CD4-positive, alpha-beta T cell treated with Interleukin-12 subunit alpha and Interleukin-12 subunit beta, for 1 hour (primary cell): Measurements from ENCODE around the gene SOD3.

Experiments used
- DNase-seq: peaks from one replicate; pipeline ENCODE4 v3.0.0-alpha.2; 2020

SOD3 gene

DNA sequence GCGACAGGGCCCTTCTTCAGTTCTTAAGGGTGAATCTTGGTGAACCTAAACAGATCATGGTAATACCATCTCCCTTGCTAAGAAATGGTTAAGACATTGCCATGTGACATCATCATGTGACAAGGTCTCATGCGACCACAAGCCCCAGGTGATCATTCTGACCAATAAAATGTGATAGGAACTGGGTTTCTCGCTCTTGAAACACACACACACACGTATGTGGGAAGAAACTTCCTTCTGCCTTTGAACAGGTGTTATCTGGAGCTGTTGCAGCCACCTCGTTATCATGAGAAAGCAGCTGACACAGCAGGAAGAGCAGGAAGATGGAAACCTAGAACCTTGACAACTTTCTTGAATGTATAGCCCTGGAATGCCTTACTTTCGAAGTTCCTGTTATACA lies 10.2 kb downstream of the SOD3 start:
- no peak for DNase-seq

DNA sequence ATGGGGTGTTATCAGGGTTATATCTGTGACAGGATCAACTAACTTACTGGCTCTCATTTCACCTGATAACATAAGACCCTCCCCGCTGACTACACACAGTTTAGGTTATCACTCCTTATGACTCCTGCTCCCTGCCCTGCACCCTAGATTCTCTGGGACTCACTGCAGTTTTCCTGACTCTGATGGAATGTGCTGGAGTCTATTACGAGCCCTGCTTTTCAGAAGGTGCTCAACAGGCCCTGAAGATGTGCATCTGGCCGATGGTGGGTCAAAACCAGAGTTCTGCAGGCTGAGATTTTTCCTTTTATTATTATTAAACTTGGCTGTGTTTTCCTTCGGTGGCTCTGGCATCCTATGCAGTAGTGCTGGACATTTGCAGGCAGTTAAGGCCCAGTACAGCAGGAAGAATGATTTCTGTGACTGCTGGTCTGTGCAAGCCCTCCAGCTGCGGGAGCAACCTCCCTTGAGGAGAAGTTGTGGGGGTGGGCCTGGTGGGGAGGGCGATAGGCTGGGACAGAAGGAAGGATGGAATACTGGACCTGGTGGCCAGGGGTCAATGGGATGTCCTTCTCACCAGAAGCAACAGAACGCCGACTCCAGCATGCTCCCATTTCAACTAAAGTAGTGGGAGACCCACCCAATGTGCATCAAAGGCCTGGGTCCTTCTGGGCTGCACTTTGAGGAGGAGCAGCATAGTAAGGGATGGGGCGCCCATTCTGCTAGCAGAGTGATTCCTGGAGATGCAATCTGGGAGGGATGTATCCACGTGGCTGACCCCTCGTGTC lies 11.0 kb downstream of the SOD3 start:
- no peak for DNase-seq

DNA sequence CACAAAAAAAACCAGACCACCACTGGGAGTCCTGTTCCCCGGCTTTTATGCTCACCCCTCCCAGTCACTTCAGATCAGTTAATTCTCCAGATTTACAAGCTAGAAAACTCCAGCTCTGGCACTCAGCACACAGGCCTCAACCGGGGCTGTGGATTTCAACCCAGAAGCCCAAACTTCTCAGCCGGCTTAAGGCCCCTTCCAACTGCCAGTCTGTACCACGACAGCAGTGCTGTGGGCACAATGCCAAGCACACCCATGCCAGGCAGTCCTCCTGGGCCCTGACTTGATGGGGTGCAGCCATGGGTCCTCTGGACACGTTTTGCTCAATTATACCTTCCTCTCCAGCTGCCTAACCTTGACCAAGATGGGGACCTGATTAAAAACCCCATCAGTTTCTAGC lies 12.2 kb downstream of the SOD3 start:
- no peak for DNase-seq

DNA sequence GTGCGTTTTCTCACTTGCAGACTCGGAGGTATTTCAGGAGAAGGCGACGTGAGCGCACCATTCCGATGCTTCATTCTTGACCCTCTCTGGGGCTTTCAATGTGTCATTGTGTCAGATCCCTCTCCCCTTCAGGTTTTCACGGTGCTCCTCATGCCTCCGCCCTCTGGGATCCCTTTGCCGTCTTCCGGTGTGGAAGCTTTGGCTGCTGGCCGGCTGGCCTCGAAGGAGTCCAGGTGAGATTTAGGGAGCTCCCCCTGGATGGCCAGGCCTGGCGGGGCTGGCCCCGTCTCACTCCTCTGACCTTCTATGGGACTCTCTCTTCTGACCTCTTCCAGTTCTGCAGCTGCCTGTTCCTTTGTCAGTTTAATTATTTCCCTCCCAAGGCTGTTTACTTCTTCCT lies 12.9 kb downstream of the SOD3 start:
- no peak for DNase-seq

DNA sequence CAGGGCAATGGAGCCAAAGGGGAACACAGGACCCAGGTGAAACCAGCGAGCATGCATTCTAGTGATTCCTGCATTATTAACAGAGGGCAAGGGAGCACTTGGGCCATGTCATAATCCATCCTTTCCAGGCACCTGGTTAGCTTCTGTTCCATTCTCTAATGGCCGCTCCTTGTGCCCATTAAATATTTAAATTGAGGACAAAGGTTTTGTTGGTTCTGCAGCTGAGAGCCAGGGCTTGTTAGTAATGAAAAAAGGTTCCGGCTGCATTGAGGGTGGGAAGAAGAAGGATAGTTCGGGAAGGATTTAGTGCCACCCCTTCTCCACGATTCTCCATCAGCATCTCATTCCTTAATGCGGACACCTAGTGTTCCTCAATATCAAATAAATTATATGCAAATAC lies 13.6 kb downstream of the SOD3 start:
- no peak for DNase-seq

DNA sequence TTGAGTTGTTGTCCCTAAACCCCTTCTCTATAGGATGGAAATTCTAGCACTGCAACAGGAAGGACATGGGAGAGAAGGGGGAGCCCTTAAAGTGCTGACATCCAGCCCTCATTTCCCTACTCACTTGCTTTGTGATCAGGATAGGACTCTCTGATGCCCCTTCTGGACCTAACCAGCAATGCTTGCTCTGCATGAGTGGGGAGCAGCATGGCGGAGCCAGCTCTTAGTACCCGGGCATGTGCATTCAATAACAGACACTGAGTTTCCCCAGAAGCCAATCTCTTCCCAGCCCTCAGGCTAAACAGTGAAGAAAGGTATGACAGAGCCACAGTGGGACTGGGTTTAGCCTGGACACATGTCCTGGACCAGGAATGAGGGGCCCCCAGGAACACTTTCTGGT lies 14.0 kb downstream of the SOD3 start:
- no peak for DNase-seq

DNA sequence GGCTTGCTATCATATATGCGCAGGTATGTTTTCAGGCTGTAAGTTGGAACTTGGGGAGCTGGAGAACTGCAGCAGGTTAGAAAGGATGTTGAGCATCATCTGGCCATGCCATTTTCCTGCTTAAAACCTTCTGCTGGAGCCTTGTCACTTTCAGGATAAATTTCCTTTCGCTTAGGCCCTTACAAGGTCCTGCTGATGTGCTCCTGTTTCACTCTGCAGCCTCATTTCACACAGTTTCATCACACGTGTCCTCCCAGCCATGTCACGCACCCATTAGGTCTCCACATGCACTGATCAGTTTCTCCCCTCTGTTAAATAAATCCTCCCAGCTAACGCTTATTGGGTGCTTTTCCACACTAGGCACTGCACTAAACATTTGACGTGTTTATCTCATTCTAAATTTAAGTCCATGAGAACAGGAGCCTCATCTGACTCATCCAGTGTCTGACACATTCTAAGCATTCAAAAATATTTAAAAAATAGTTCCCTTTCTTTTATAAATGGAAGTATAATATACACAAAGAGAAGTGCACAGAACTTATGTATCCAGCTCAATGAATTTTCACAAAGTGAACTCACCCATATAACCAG lies 14.5 kb downstream of the SOD3 start:
- DNase-seq = no peak

DNA sequence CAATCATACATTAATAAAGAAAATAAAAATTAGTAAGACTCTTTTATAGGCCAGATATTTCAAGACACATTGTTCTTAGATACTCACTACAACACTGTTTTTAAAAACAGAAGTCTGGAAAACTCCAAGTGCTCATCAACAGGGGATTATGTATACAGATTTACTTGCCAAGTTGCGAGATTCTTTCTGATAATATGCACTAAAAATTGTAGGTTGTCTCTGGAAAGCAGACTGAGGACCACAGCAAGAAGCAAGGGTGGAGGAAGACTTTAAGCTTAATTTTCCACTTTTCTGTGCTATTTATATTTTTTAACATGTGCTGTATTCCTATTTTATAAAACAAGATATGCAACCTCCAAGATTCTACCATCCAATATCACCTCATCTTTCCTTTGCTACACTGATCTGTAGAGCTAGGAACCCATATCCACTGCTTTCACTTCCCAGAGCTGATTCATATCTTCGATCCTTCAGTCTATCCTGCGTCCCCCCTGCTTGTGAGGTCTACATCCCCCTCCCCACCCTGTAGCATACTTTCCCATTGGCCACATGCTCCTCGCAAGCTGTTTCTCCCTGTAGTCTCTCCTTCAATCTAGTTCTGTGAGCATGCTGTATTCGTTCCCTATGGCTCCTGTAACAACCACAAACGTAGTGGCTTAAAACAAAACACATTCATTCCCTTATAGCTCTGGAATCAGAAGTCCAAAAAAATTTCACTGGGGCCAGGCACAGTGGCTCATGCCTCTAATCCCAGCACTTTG lies 15.7 kb downstream of the SOD3 start:
- DNase-seq = no peak

DNA sequence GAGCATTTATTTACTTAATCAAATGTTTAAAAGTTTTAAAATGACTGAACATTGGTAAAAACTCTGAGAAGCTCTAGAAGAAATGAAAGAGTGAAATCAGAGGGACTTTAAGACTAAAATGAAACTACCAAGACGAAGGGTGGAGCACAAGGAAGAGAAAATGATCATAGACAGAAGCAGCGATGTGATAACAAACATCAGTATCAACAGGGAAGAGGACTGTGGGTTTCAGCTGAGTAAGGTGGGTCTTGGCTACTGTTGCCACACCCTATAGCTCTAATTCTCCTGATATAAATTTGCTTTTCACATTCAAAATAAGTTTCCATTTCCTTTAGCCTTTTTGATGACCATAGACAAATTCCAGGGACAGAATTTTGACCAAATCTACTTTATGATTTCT lies 18.4 kb downstream of the SOD3 start:
- no peak for DNase-seq

DNA sequence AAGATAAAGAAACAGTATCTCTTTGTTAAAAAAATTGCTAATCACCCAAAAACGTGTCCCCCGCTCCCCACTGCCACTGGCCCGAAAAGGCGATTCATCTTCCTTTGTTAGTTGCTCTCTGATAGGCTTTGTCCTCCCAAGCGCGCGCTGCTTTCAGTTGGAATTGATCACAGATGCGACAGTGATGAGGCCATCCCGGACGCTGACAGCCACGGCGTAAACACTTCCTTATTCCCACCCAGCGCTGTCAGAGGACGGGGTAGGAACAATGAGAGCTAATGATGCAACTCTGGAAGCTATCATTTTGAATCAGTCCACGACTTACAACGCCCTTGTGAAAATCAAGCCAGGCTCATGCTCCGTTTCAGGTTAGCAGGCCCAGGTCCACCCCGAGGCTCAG lies 21.4 kb downstream of the SOD3 start:
- DNase-seq = no peak

DNA sequence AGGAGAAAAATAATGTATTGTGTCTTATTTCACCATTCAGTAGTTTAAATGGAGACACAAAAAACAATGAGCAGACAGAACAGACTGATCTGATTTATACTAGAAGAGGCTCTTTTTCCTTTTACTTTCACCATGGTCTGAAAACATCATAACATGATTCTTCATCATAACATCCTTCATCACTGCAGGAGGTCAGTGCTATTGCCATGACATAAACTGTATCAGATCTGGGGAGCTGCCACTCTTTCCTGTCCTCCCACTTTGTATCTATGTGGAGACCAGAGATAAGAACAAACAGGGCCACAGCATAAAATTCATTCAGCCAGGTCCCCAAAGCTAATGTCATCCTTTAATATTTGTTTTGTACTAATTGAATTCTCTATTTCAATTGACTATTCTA lies 25.2 kb downstream of the SOD3 start:
- no peak for DNase-seq

DNA sequence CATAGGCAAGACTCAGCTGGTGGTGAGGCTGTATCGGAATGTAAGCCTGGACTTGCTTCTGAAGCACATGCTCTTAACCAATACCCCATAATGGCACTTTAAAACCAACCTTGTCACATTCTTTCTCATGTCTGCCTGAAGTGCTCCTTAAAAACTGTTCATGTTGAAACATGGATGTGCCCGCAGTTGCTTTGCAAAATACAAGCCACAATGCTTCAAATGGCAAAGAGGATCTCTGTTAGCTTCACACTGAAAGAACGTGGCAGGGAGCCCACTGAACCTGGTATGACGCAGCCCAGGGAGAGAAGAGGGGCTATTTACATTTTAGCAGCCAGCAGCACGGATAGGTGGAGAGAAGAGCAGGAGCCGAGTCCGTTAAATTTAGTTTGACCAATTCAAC lies 29.3 kb downstream of the SOD3 start:
- no peak for DNase-seq

DNA sequence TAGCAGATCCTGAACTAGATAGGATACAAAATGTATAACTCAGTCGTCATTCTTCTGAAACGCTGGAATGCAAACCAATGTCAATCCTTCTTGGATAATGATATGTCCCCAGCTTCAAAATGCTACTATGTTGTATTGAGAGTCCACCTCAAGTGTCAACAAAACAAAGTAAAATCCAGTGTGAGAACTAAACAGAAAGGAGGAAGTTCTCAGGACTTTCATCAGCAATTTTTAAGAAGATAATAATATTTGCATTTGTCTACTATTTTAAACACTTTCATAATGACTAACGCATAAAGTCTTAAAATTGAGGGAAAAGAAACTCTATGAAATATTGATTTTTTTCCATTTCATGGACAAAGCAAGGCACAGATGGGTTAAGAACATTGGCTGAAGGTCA lies 36.3 kb downstream of the SOD3 start:
- no peak for DNase-seq

DNA sequence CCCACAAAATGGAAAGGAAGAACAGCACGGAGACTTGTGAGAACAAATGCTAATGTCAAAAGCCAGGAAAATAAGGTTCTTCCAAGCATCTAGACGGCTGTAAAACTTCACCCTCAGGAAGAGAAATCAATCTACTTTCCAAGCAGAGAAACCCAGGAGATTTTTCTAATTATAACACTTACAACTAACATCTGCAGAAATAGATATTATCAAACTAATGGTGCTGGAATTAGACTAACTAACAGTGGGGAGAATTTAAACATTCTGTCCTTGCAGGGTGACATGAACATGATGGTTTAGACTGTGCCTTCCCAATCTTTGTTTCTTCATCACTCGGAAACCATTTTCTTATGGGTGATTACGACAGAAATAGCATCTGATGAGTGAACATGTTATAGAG lies 40.3 kb downstream of the SOD3 start:
- DNase-seq = no peak

DNA sequence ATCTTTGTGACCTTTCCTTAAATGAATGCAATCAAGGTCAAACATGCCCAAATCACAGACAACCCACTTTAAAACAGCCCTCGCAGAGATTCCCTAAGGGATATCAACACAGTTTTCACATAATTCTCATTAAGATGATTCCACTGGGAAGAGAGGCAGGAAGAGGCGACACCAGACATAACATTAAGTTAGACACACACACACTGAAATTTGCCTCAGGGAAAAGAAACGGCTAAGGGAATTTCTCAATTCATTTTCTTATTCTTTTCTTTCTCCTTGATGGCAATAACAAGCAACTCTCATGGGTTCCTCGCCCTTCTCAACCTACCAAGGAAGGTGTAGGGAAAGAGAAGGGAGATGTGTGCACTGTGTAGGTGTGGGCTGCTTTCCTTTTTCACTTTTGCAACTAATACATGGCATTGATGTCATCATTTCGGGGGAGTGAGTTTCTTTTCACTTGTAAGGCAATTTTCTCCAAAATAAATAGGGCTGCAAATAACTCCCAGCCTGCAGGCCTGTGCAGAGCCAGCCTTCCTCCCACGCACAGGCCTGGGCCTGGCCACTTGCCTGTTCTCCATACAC lies 41.4 kb downstream of the SOD3 start:
- no peak for DNase-seq

DNA sequence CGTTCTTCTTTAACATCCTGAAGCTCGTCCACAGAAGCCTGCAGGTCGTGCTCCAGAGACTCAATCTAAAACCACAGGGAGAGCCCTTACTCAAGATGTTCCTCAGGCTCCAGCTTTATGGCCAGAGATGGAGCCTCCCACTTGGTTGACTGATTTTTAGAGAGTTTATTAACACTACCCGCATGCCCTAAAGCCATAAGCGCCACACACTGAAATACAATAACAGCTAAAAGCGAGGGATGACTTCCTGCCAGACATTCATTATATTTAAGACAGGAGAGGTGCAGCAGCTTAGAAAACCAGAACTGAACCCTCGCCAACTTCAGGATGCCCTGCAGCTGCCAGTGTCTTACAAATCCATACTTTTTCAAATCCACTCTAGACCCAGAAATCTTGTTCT lies 42.0 kb downstream of the SOD3 start:
- no peak for DNase-seq

DNA sequence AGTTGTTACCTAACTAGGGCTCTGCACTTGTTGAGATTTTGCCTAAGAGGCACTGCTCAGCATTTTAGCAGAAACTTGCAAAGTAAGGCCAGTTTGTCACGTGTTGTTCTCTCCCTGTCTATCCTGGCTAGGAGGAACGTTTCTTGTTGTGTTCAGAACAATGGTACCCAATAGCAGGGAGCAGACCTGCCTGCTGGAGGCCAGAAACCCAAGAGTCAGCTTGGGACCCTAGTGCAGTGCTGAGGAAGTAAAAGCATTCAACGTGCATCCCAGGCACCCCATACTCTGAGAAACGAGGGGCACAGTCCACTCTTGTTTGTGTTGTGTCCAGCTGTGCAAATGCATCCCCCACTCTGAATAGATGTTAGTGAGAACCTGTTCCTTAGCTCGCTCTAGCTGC lies 42.4 kb downstream of the SOD3 start:
- no peak for DNase-seq

DNA sequence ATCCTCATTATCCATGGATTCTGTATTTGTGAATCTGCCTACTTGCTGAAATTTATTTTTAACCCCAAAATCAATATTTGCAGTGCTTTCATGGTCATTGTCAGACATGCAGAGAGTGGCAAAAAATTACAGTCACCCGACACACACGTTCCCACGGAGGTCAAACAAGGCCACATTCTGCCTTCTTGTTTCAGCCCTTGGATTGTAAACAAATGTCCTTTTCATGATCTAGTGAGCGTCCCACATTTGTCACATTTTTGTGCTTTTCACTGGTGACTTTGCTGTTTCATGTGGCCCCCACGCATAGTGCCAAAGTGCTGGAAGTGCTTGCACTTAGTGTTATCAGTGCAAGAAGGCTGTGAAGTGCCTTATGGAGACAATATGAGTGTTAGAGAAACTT lies 45.0 kb downstream of the SOD3 start:
- no peak for DNase-seq

DNA sequence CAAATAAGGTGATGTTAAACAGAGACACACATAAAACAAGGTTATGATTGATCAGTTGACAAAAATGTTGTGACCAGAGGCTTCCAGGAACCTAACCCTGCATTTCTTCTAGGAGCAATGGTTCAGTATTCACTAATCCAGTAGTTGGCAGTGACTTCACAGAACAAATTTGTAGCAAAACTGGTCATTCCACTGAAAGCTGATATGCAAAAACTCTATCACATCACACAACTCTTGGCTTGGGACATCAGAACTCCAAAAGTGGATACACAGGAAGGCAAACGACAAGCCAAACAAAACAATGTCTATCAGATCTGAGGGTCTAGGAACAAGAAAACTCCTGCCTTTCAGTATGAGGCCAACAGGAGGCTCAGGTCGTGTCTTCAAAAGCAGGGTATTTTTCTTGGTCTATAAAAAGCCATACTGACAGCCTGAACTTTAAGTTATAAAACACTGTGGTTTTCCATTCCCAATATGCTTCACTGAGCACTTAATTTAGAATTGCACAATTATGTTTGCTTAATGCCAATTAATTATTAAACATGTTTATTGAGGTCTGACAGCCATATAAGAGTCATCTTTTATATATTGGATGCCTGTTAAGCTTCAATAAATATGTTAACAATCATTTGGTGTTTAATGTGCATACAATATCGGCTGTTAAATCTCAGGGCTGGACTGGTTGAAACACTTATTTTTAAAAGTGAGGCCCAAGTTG lies 45.6 kb downstream of the SOD3 start:
- DNase-seq = no peak

DNA sequence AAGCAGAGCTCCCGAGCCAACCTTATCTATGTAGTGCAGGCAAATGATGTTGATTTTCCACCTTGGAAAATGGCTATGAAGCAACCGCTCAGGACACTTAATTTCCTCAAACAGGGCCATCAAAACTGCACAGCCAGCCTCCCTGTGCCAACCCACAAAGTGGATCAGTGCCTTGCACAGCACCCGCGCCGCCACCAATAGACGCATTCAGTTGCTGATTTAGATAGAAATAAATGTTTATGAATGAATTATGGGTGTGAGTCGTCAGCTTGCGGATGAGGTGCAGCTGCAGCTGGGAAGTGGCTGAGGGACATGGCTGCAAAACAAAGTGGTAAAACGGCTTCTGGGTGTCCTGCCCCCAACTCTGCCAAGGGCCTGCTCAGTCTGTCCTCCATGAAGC lies 47.0 kb downstream of the SOD3 start:
- DNase-seq = no peak

DNA sequence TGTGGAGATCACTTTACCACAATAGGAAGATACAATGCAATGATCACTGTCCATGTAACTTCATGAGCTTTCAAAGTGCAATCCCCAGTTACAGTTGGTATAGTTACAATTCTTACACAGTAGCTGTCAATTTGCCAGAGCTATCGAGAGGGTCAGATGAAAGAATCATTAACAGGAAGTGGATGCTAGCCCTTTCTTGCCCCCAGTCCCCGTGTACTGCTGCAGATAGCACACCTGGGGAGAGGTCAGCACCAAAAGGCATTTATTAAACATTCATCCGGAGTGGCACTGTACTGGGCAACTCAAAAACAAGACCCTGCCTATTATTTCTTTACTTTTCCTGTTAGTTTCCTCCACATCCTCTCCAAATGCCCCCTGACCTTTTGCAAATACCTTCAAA lies 47.7 kb downstream of the SOD3 start:
- DNase-seq = no peak

DNA sequence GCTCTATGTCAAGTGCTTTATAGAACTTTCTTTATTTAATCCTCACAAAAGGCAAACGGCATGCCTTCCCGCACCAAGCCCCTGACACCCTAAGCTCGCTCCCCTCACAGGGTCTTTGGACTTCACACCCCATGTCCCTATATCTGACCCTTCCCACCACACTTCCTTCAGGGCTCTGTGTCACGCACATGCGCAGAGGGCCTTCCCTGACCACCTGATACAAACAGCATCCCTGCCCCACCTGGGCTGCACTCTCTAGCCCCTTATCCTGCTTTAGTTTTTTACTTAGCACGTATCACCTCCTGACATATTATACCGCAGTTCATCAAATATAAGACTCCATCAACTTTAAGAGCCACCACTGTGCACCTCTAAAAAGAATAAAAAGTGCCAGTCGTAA lies 49.8 kb downstream of the SOD3 start:
- DNase-seq = no peak

DNA sequence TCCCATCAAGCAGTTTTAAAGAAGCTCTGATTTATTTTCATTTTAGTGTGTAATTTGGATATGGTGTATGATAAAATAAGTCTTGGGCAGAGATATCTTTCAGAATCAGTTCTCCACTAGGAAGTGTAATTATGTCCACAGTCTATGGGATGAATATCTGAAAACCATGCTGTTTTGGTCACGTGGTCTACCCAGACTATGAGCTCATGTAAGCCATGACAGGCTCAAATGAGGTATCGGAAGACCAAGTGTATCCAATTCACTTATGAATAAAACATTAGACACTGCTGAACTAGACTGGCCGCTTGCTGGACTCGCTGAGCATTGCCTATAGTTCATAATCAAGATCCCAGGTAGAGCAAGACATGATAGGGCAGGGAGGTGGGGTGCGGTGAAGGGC lies 50.5 kb downstream of the SOD3 start:
- no peak for DNase-seq
